GM18951 (cell line): ENCODE results near the gene ENO2.

ENCODE experiments used
- POLR2A ChIP-seq: IDR thresholded peaks from 4 replicates; pipeline ENCODE4 v1.6.1; 2011; ENCODE audit warnings: mild to moderate bottlenecking; ENCODE audit not compliant: insufficient read length, insufficient read depth; ENCODE audit errors: extremely low read depth
- in situ Hi-C: fragments of 300-500 bp; cut with MboI; formaldehyde crosslinking; loops from one replicate; pipeline ENCODE4 v1.12.0; 2022; ENCODE audit warnings: low sequenced_read_pairs, mixed read lengths, inconsistent platforms; ENCODE audit not compliant: unreplicated experiment

ENO2 gene

DNA sequence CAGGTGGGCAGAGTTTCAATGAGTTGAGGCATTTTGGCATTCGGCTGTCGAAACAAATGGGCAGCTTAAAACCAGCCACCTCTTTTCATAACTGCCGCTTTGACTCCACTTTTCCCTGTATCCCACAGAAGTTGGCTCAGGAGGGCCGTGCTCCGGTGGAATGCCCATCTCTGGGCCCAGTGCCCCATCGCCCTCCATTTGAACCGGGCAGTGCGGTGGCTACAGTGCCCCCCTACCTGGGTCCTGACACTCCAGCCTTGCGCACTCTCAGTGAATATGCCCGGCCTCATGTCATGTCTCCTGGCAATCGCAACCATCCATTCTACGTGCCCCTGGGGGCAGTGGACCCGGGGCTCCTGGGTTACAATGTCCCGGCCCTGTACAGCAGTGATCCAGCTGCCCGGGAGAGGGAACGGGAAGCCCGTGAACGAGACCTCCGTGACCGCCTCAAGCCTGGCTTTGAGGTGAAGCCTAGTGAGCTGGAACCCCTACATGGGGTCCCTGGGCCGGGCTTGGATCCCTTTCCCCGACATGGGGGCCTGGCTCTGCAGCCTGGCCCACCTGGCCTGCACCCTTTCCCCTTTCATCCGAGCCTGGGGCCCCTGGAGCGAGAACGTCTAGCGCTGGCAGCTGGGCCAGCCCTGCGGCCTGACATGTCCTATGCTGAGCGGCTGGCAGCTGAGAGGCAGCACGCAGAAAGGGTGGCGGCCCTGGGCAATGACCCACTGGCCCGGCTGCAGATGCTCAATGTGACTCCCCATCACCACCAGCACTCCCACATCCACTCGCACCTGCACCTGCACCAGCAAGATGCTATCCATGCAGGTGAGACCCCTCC, 24.2 kb downstream of the ENO2 start:
- in situ Hi-C loops: no loop called here
- no peak for TF ChIP-seq POLR2A

GRCh38 chr12:6939191-6939540, 24.8 kb downstream of the ENO2 start:
- TF ChIP-seq POLR2A: no peak
- in situ Hi-C loops: no loop called here

GRCh38 chr12:6941267-6941666, 26.9 kb downstream of the ENO2 start:
- TF ChIP-seq POLR2A: no peak
- in situ Hi-C loops: loop anchor here (10.0 kb wide), 1 partner anchor 164 kb away; the partner anchor contains the start of gene C1RL

DNA sequence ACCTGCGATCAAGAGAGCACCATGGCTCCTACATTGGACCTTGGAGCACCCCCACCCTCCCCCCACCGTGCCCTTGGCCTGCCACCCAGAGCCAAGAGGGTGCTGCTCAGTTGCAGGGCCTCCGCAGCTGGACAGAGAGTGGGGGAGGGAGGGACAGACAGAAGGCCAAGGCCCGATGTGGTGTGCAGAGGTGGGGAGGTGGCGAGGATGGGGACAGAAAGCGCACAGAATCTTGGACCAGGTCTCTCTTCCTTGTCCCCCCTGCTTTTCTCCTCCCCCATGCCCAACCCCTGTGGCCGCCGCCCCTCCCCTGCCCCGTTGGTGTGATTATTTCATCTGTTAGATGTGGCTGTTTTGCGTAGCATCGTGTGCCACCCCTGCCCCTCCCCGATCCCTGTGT, 27.4 kb downstream of the ENO2 start:
- TF ChIP-seq POLR2A: no peak

DNA sequence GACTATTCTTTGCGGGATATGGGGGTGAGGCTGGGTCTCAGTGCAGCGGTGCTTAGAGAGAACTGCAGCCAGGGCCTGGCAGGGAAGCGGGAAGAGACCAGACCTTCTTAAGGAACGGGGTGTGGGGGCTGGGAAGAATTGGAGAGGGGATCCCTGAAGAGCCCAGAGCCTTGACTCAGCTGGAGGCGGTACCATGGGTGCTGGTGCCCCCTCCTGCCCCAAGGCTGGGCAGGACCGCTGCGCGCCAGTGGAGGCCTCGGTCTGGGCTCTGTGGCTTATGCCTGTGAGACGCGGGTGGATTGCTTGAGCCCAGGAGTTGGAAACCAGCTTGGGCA, 27.9 kb downstream of the ENO2 start:
- in situ Hi-C loops: loop anchor here (10.0 kb wide), 1 partner anchor 163 kb away; the partner anchor contains the start of gene C1RL
- no peak for TF ChIP-seq POLR2A

More for the DNA sequence above, 27.4 kb downstream of the ENO2 start:
- in situ Hi-C loops: loop anchor here (10.0 kb wide), 1 partner anchor 163 kb away; the partner anchor contains the start of gene C1RL

DNA sequence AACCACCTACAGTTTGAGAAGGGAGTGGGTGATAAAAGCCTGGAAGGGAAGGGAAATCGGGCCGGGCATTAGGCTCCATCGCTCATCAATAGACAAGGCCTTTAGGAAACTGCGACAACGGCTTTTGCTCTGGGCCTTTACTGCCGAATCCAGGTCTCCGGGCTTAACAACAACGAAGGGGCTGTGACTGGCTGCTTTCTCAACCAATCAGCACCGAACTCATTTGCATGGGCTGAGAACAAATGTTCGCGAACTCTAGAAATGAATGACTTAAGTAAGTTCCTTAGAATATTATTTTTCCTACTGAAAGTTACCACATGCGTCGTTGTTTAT, 29.0 kb downstream of the ENO2 start:
- in situ Hi-C loops: loop anchor here (10.0 kb wide), 1 partner anchor 161 kb away; the partner anchor contains the start of gene C1RL
- TF ChIP-seq POLR2A: no peak

GRCh38 chr12:6943722-6944380, 29.5 kb downstream of the ENO2 start, which contains the start of the genes C12orf57 and RNU7-1:
TSS of gene C12orf57 (plus strand) at chr12:6944022. CDS start at chr12:6944122, 100 bp downstream.
TSS of gene RNU7-1 (plus strand) at chr12:6943816.
- TF ChIP-seq POLR2A: peak; percentile 98
- in situ Hi-C loops: loop anchor here (10.0 kb wide), 1 partner anchor 161 kb away; the partner anchor contains the start of gene C1RL

- in situ Hi-C loops: loop anchor here (10.0 kb wide), 1 partner anchor 160 kb away; the partner anchor contains the start of gene C1RL
- TF ChIP-seq POLR2A: no peak
Observed at GRCh38 chr12:6944381-6945186, 30.2 kb downstream of the ENO2 start.

DNA sequence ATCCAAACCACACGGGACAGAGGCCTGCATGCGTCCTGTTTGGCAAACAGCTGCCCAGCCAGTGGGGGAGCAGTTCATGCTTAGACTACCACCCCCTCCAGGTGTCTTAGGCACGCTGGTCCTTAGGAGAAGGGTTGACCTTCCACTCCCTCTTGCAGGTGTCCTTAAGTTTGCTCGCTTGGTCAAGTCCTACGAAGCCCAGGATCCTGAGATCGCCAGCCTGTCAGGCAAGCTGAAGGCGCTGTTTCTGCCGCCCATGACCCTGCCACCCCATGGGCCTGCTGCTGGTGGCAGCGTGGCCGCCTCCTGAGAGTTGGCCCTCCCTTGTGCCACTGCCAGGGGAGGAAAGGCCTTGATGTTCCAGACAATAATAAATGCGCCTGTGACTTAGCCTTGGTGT, 31.2 kb downstream of the ENO2 start:
- in situ Hi-C loops: loop anchor here (10.0 kb wide), 1 partner anchor 159 kb away; the partner anchor contains the start of gene C1RL

GRCh38 chr12:6946033-6946919, 31.9 kb downstream of the ENO2 start:
- in situ Hi-C loops: loop anchor here (10.0 kb wide), 1 partner anchor 159 kb away; the partner anchor contains the start of gene C1RL
- peak; percentile 61 for TF ChIP-seq POLR2A

More for the DNA sequence above, 31.2 kb downstream of the ENO2 start:
- TF ChIP-seq POLR2A: no peak

DNA sequence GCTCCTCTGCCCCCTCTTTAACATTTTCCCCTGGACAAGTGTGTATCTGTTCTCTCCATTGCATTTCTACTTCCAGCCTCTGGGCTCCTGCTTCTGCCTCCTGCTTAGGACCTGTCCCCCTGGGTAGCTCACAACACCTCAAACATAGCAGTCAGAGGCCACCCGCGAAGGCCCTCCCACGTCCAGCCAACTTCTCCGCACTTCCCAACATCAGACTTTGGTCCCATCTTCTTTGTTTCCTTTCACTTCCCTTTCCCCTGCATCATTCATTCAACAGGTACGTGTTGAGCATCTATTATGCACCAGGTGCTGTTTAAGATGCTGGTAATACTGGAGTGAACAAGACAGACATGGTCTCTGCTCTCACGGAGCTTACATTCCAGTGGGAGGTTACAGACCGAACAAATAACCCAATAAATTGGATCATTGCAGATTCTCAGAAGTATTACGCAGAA, 32.6 kb downstream of the ENO2 start:
- in situ Hi-C loops: loop anchor here (10.0 kb wide), 1 partner anchor 158 kb away; the partner anchor contains the start of gene C1RL
- TF ChIP-seq POLR2A: no peak

DNA sequence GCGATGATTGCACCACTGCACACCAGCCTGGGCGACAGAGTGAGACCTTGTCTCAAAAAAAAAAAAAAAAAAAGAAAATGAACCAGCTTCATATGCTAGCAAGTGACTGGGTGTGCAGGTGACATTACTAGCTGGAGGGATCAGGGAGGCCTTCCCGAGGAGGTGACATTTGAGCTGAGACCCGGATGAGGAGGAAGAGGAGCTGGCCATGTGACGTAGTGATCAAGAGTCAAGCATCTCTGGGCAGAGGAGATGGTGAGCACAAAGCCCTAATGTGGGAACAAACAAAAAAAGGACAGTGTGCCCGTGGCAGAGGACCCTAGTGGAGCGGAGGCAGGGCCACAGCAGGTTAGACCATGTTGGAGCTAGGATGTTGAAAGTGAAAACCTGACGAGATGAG, 33.2 kb downstream of the ENO2 start:
- in situ Hi-C loops: loop anchor here (10.0 kb wide), 1 partner anchor 157 kb away; the partner anchor contains the start of gene C1RL
- no peak for TF ChIP-seq POLR2A
